NCI-H2107 (cell line): Measurements from ENCODE around the gene DYNC2LI1.

Source experiments
- DNase-seq: peaks from one replicate; lab custom pipeline; 2025; lab: John Stamatoyannopoulos, UW

The DYNC2LI1 gene

DNA sequence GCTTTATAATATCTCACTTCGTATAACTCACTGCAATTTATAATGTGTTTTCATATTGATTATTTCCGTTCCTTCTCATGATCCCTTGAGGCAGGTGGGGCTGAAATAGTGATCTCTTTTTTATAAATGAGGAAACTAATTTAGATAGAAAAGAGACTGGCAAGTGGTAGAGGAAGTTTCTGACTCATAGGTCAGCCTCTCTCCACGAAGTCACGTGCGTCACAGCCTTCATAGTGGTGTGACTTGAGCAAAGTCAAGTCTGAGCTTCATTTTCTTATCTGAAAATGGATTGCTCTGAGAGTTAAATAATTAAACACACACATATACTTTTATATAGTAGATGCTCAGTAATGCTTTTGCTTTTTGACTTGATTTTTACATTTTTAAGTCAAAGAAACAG is 44.9 kb downstream of the DYNC2LI1 start:
- no peak for DNase-seq

DNA sequence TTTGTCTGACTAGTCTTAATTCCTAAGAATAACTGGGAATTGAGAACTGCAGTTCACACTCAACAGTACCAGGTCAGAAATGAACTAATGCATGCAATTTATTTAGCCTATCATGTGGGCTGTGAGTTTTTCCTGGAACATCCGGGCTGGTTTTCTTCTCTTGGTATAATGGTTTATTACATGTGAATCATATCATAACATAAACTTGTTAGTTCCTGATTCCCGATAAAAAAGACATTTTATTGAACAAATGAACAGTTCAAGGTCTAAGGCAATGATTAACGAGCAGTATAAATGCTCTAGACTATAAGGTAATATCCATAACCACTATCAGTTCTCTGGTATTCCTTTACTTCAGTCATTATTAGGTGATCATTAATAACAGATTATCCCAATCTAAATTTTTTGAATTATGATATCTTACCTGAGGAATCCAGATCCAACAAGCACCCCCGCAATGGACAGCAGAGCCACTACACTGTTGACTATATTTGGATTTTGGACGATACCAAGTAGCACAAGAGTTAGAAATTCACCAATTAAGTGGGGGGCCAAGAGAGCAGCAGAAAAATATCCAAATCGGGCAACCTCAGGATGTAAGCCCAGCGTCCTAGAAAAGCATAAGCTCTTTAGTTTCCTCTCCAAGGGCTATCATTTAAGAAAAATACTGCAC is 45.8 kb downstream of the DYNC2LI1 start:
- DNase-seq: no peak

DNA sequence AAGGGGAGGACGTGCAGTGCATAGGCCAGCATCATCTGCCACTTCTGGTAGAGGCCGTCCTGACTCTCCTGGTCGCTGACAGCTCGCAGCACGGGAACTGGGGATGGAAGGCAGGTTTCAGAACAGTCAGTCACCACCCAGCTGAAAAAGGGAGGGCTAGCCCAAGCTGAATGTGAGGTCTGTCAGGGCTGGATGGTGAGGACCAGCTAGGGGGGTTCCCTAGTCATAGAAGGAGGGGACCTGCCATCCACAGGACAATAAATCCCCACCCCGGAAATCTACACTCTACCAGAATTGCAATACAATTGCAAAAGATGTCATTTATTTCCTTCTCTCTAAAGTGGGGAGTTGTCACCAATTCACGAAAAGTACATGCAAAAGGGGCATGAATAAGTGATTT is 49.0 kb downstream of the DYNC2LI1 start:
- no peak for DNase-seq

DNA sequence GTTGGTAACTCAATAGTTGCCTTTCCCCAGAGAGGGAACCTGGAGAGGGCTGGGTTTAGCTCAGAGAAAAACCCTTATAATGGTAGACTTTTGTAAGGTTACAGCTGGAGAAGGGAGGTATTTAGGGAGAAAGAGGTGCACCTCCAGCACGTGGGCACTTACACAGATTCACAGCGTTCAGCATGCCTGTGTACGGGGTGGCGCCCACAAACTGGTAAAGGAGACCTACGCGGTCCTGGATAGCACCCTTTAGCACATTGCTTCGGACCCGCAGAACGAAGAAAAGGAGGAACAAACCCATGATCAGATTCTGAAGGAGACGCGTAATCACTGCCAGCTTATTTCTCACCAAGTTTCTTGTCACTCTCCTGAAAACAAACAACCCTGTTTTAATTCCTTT is 49.9 kb downstream of the DYNC2LI1 start:
- DNase-seq: no peak

DNA sequence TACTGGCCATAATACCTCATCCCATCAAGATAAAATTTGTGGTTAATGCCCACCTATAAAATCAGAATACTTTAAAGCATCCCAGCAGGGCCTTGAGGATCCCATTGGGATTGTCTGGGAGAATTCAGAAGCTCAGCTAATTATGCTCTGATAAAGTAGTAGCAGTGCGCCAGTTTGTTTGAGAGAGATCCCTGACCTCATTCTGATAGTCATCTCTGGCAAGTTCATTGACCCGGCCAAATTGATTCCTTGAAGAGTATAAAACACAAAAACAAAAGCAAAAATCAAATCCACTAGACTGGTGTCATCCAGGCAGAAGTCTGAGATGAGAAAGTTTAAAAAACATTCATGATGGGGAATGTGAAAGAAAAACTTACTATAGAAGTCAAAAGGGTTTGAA is 50.7 kb downstream of the DYNC2LI1 start:
- DNase-seq: no peak

DNA sequence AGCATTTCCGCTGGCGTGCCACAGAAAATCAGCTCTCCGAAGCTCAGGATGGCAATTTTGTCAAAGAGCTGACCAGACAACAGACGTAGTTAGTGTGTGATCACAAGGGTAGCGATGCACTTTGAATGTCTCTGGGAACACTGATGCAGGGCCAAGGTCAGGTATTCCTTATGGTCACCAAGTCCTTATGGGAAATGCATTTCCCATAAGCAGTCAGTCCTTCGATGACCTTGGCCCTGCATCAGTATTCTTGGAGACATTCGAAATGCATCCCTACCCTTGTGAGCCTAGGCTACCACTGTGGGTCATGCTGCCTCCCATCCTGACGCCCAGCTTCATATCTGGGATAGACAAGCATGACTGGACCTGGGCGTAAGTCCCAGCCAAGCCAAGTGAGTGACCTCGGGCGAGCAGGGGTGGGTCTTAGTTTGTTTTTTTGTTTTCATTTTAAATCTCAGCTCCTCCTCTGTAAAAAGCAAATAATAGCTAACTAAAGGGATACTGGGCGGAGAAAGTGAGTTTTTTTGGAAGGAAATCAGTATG is 51.2 kb downstream of the DYNC2LI1 start:
- no peak for DNase-seq

DNA sequence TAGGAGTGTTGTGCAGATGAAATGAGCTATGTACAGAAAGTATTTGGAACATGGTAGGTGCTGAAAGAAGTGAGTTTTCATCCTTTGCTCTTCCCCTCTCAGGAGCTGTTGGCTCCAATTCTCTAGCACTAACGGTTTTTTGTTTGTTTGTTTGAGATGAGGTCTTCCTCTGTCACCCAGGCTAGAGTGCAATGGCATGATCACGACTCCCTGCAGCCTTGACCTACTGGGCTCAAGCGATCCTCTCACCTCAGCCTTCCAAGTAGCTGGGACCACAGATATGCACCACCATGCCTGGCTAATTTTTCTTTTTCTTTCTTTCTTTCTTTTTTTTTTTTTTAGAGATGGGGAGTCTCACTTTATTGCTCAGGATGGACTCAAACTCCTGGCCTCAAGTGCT is 52.0 kb downstream of the DYNC2LI1 start:
- DNase-seq: no peak

DNA sequence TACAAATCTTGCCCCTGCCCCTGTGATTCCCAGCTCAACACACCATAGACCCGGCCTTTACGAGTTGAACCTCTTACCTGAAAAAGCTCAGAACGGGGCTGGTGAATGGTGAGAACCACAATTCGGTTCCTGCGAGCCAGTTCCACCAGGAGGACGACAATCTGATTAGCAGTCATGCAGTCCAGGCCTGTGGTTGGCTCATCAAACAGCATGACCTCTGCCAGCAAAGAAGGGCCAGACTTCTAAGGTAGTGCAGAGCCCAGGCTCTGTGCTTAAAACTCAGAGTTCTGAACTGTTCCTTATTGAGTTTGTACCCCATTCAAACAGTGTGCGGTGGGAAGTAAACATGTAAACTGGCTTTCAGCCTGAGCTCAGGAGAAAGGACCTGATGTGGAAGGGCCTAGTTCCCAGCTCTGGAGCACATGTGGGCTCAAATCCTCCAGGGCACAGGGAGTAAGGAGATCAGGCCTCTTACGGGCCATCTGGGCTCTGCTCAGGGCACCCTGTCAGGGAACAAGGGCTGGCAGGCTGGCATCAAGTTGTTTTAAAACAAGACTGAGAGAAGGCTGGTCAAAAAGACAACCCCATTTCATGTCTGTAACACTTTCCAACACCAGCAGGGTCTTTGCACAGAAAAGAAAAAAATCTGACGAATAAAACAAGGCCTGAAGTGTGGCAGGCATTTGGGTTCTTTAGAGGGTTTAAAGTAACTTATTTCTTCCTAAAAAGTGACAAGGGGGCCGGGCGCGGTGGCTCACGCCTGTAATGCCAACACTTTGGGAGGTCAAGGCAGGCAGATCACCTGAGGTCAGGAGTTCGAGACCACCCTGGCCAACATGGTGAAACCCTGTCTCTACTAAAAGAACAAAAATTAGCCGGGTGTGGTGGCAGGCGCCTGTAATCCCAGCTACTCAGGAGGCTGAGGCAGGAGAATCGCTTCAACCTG is 52.7 kb downstream of the DYNC2LI1 start:
- DNase-seq: no peak

DNA sequence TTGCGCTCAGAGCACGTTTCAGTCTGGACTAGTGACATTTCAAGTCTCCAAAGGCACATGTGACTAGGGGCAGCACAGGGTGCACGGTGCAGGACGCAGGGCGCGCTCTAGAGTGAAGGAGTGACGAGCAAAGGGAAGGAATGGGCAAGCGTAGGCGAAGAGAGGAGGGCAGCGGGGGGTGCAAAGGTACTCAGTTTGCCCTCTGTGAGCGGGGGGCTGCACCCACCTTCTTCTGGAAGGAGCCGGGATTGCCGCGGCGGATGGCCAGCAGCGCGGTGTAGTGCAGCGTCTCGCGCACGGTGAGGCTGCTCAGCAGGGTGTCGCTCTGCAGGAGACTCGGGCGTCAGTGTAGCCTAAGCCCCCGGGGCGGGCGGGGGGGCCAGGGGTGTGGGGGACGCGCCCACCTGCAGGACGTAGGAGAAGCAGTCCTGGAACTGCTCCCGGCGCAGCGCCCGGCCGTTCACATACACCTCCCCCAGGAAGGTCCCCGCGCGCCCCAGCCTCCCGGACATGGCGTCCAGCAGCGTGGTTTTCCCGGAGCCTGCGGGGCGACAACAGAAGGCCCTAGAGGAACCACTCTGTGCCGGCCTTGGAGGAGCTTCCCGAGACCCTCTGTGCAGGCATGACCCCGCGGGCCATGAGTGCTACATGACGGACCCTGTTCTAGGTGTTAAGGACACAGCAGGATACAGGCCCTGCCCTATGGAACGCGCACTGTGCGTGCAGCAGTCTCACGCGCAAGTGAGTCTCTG is 57.9 kb downstream of the DYNC2LI1 start:
- DNase-seq: no peak

DNA sequence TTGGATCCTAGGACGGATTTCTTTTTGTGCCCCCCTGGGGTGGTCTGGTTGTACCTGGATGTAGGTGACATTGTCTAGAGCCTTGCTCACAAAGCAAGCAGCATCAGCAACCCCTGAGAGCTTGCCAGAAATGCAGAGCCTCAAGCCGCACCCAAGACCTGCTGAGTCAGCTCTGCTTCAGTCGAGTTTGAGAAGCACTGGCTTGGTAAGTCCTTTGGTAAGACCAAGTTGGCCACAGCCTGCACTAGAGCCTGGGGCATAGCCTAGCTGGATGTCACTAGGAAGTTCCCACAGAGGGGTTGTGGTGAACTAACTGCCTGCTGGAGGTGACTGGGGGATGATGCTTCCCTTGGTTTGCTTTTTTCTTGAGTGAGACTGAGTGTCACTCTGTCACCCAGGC is 58.6 kb downstream of the DYNC2LI1 start:
- DNase-seq: no peak

DNA sequence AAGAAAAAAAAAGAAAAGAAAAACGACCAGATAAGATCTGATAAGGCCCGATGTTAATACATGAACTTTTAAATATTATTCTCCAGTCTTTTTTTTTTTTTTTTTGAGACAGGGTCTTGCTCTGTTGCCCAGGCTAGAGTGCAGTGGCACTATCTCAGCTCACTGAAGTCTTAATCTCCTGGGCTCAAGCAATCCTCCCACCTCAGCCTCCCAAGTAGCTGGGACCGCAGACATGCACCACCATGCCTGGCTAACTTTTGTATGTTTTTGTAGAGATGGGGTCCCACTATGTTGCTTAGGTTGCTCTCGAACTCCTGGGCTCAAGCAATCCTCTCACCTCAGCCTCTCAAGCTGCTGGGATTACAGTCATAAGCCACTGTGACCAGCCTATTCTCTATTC is 63.2 kb downstream of the DYNC2LI1 start:
- DNase-seq: no peak

DNA sequence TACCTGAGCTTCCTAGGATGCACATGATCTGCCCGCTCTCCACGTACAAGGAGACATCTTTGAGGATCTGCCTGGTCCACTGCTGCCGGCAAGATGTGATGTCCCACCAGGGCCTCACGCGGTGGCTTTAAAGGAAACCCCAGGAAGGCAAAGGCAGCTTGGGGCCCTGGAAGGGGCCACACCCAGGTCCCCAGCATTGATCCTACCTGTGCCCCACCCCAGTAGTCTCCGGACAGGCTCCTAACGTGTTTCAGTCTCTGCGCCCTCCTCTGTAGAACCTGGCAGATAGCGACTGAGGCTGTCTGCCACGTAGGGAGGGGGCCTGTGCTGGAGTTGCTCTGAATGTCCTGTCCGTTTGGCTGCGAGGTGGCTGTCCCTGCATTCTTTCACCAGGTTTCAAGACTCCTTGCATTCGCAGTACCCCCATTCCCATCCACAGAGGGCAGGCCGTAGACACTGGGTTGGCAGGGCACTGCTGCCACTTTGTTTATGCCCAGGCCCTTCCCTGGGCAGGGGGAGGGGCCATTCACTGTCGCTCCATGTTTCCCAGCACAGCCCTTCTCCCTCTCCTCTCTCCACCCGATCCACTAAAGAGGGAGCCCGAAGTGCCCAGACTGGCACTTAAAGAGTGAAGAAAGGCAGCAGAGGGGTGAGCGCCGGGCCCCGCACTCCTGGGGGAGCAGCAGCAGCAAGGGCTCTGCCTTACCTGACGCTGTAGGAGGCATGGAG is 64.2 kb downstream of the DYNC2LI1 start:
- no peak for DNase-seq

DNA sequence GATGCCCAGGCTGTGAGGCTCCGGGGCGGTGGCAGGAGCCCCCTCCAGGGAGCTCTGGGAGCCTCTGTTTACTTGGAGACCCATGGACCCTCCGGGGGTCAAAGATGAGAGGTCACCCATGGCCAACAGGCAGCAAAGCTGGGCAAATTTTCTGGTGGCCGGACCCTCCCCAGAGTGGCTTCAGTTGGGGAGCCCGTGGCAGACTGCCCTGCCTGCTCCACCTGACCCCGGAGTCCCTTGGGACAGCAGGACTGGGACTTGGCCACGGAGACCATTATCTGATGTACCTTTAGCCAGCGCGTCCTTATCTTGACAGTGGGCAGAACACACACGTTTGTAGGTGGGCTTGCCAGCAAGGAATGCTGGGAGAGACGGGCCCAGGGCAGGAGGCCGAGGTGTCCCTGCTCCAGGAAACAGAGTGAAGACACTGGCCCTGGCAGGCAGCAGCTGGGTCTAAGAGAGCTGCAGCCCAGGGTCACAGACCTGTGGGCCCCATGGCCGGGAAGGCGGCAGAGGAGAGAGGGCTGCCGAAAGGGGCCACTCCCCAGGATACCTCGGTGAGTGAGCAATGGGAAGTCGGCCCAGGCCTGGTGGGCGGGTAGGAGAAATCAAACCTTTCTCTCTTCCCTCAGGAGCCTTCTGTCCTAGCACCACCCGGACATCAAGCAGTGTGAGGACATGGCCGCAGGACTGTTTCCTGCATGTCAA is 64.9 kb downstream of the DYNC2LI1 start, which contains the start of the genes ABCG5 and ABCG8:
Gene ABCG5 (minus strand): TSS at position 280 of the 708 bp plus-strand sequence. CDS start 160 bp downstream, at position 120.
Gene ABCG8 (plus strand): TSS at position 412 of the 708 bp plus-strand sequence. CDS start 83 bp downstream, at position 495.
- DNase-seq: no peak

DNA sequence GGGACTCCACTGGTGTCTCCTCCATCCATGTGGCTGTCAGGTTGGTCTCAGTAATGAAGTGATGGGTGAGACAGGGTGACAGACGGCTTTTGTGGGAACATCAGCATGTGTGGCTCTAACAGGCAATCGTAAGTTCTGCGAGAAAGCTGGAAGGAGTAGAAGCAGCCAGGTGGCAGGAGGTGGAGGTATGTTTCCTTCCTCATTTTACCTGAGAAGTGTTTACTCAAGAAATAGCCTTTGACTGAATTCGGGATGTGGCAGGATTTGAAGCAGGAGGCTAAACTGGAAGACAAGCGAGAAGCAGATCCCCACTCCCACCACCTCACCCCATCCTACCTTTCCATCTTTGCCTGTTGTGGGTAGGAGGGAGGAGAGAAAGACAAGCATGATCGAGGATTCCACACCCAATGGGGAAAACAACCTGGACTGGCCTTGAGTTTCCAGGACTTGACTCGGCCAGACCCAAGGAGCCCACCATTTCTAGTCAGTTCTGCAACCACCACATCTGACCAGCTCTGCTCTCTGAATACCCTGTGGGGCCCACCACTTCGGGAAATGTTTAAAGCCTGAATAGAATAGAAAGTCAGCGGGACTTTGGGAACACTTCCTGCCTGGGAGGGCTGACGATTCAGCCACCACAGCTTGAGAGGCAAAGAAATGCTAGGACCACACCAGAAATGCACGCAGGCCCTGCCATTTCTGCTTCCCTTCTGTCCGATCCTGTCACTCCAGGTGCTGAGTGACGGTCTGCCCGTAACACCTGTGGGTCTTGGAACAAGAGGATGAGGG is 66.1 kb downstream of the DYNC2LI1 start:
- no peak for DNase-seq

DNA sequence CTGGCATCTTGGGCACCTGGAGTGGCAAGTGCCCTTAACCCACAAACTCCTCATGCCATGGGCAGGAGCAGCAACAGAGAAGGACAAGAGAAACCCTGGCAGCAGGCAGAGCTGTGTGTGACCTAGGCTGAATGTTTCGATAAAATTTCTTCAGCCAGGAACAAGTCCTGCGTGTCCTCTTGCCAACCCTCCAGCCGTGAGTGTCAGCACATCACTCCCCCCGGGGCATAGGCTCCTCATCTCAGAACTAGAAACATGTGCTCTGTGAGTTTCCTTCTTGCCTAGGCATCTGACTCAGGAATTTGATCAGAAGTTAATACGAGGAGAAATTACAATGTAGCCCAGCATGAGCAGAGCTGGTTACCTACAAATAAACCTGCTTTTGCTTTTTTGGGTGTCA is 67.1 kb downstream of the DYNC2LI1 start:
- DNase-seq: no peak

DNA sequence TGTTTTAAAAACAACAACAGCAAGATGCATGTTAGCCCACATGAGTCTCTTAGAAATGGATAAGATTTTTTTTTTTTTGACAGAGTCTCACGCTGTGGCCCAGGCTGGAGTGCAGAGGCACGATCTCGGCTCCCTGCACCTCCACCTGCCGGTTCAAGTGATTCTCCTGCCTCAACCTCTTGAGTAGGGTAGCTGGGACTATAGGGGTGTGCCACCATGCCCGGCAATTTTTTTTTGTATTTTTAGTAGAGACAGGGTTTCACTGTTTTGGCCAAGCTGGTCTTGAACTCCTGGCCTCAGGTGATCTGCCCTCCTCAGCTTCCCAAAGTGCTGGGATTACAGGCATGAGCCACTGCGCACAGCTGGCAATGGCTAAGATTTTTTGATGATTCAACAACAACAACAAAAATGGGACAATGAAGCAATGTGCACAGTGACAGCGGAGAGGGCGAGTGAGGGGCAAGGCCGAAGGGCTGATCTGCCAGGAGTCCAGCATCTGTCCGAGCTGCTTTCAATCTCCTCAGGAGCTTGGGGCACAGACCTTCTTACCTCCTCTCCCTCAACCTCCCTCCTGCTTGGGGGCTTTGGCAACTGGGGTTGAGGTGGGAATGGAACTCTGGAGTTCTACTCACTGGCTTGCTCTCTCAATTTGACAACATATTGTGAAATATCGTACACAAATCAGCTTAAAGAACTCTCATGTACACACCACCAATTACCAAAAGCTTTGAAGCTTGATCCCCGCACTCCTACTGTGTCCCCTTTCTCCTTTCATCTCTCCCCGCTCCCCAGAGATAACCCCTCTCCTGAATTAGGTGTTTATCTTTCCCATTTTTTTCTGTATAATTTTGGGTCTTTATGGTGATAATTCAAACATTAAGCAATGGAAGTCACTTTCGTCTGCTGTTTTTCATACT is 68.4 kb downstream of the DYNC2LI1 start:
- DNase-seq: no peak

DNA sequence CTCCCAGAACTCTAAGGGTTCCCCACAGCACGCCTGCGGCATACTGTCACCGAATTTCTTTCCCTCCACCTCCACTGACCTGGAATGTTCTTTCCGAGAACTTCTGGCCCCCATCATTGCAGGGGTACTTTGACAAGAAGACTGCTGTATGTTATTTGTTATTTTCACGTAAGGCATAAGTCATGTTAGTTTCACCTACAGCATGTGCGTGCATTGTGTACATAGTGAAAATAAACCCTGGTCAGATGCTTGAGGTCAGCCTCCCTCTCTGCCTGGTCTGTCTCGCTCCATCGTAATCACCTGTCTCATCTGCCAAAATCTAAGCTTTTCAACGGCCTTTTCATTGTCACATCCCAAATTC is 69.0 kb downstream of the DYNC2LI1 start:
- no peak for DNase-seq

DNA sequence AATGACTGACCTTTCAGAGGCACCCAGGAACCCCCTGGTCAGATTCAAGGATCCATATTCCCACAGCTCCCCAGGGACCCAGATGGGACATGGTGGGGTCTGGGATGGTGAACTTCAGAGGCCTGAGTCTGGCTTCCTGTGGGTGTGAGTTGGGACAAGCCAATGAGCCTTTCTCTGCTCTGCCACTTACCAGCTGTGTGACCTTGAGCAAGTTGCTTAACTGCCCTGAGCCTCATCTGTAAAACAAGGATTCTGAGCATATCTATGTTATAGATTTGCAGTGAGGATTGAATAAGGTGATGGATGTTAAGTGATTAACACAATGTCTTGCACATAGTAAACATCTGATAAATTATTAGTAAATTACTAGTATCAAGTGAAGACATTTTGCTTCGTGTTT is 71.3 kb downstream of the DYNC2LI1 start:
- no peak for DNase-seq
